CD4-positive, alpha-beta T cell (primary cell): ENCODE data around the gene PEX11A. TPM values are rescaled to one million over a fixed set of nuclear protein-coding genes. Genes with fewer than 3 reads are reported as not detected.
"Not testable (repeated sequence)": the region's sequence is repeated elsewhere in the genome, so short reads cannot be mapped to it uniquely, and the experiment has no call there.

ENCODE experiments used
- ATAC-seq: fragments of 200-7000 bp; cut with Tn5 transposase; one replicate; pipeline ENCODE4 v1.10.0; 2022; ENCODE audit warnings: mild to moderate bottlenecking; ENCODE audit not compliant: poor library complexity
- CTCF ChIA-PET: fragments of 350-600 bp; sonication (Branson Sonifier 250); formaldehyde crosslinking; loops from one replicate; lab custom pipeline; 2021; ENCODE audit warnings: antibody characterized with exemption, inconsistent platforms; lab: Charles Lee
- POLR2A ChIA-PET: fragments of 350-600 bp; sonication (Branson Sonifier 250); formaldehyde crosslinking; loops from one replicate; lab custom pipeline; 2021; ENCODE audit warnings: antibody characterized with exemption, inconsistent platforms; lab: Charles Lee
- DNase-seq, 14 experiments: peaks; one replicate each; pipeline ENCODE4 v3.0.0-alpha.2; 2013 to 2020; ENCODE audit warnings: mixed read lengths in 2 of 14
- H3K27ac ChIP-seq, 2 donors: one replicate each; pipeline versions ENCODE4 v1.5.1 to v1.7.0; 2013; ENCODE audit warnings: low read length in 2 of 2, low read depth in 1 of 2, mild to moderate bottlenecking in 1 of 2
- H3K27me3 ChIP-seq, 2 experiments: 1 replicate in 1 of 2; 2 replicates in 1 of 2; pipeline versions ENCODE4 v1.6.1 to v1.7.0; 2013; ENCODE audit warnings: low read length in 2 of 2, control low read depth in 1 of 2, mild to moderate bottlenecking in 1 of 2, moderate library complexity in 1 of 2; ENCODE audit not compliant: insufficient read depth in 2 of 2, control insufficient read depth in 1 of 2
- H3K36me3 ChIP-seq: one replicate; pipeline ENCODE4 v1.6.1; 2013; ENCODE audit warnings: low read length, control low read depth; ENCODE audit not compliant: insufficient read depth
- H3K4me1 ChIP-seq: one replicate; pipeline ENCODE4 v1.6.1; 2013; ENCODE audit warnings: low read length, control low read depth; ENCODE audit not compliant: insufficient read depth
- H3K4me3 ChIP-seq: one replicate; pipeline ENCODE4 v1.5.1; 2013; ENCODE audit warnings: mild to moderate bottlenecking, low read length, moderate library complexity
- H3K9me3 ChIP-seq, 2 experiments: 1 replicate in 1 of 2; 2 replicates in 1 of 2; pipeline versions ENCODE4 v1.6.1 to v1.7.0; 2013; ENCODE audit warnings: low read length in 2 of 2, mild to moderate bottlenecking in 2 of 2, control low read depth in 1 of 2, moderate library complexity in 1 of 2; ENCODE audit not compliant: control insufficient read depth in 1 of 2, insufficient read depth in 1 of 2
- H3K27ac Mint-ChIP-seq: one replicate; pipeline ENCODE4 v1.8.0; 2020; ENCODE audit warnings: mixed read lengths
- H3K27me3 Mint-ChIP-seq: one replicate; pipeline ENCODE4 v1.8.0; 2021; ENCODE audit warnings: mixed read lengths
- H3K36me3 Mint-ChIP-seq: one replicate; pipeline ENCODE4 v1.8.0; 2021; ENCODE audit warnings: low read depth, mixed read lengths
- H3K4me1 Mint-ChIP-seq: one replicate; pipeline ENCODE4 v1.8.0; 2021; ENCODE audit warnings: low read depth, mixed read lengths
- H3K4me3 Mint-ChIP-seq: one replicate; pipeline ENCODE4 v1.8.0; 2020; ENCODE audit warnings: mild to moderate bottlenecking, mixed read lengths
- H3K9me3 Mint-ChIP-seq: one replicate; pipeline ENCODE4 v1.8.0; 2020; ENCODE audit warnings: mixed read lengths
- CTCF ChIP-seq: fragments of 200-600 bp; IDR thresholded peaks from one replicate; pipeline ENCODE4 v1.8.0; 2022; ENCODE audit warnings: antibody characterized with exemption, mild to moderate bottlenecking
- intact Hi-C, 2 experiments: fragments of 100-400 bp; cut with DNase I in 1 of 2; cut with micrococcal nuclease in 1 of 2; formaldehyde crosslinking; loops; one replicate each; pipeline versions ENCODE4 v1.15.1 to v1.9.0; 2023 to 2025; cut with DNase I, micrococcal nuclease
- total RNA-seq, 174 experiments: library from RNA in 2 of 174; stranded (reverse) in 2 of 174; gene quantifications; one replicate each; pipeline ENCODE4 v1.2.3 and lab custom pipeline; 2021 to 2026

The PEX11A gene
- total RNA-seq, 2 experiments from 2014 or later = 0.22 TPM

- H3K27me3 Mint-ChIP-seq = peaks cover 21% of the 10 kb centered on the region
- no peaks in the 10 kb centered on the region for H3K36me3 Mint-ChIP-seq
- H3K9me3 Mint-ChIP-seq = no peaks in the 10 kb centered on the region
- H3K4me1 ChIP-seq = peaks cover 10% of the 10 kb centered on the region
- H3K9me3 ChIP-seq = no peaks in the 10 kb centered on the region
- H3K27ac ChIP-seq = no peak overlapping the region
- H3K27ac Mint-ChIP-seq = no peak overlapping the region
- ATAC-seq (no peak), DNase-seq (no peak)
- H3K4me1 Mint-ChIP-seq = peaks cover 6% of the 10 kb centered on the region
- no peaks in the 10 kb centered on the region for H3K27me3 ChIP-seq
- H3K4me3 ChIP-seq = no peak overlapping the region
- CTCF ChIA-PET = no interaction called here
- intact Hi-C loops = loop anchor here in 1 of 2 experiments (10.0 kb wide), 1 partner anchor 360 kb away; the partner anchor contains the start of gene POLG
- POLR2A ChIA-PET = no interaction called here
- no peak overlapping the region for H3K4me3 Mint-ChIP-seq
- no peak for TF ChIP-seq CTCF
- no peaks in the 10 kb centered on the region for H3K36me3 ChIP-seq
Measured at GRCh38 chr15:89695198-89695597, 4.6 kb upstream of the PEX11A start.

GRCh38 chr15:89693696-89694095, 3.1 kb upstream of the PEX11A start:
- DNase-seq = no peak
- Mint-ChIP-seq H3K4me1 (peaks cover 6% of the 10 kb centered on the region), H3K9me3 (no peaks in the 10 kb centered on the region), H3K36me3 (no peaks in the 10 kb centered on the region), H3K4me3 (no peak overlapping the region), H3K27ac (no peak overlapping the region), H3K27me3 (peaks cover 12% of the 10 kb centered on the region)
- ChIA-PET CTCF (no interaction called here), POLR2A (no interaction called here)
- Histone ChIP-seq H3K4me1 (peaks cover 17% of the 10 kb centered on the region), H3K27ac (no peak overlapping the region), H3K4me3 (no peak overlapping the region), H3K36me3 (no peaks in the 10 kb centered on the region), H3K9me3 (no peaks in the 10 kb centered on the region), H3K27me3 (no peaks in the 10 kb centered on the region)
- no peak for ATAC-seq
- TF ChIP-seq CTCF = no peak
- intact Hi-C loops = loop anchor here in 1 of 2 experiments (5.0 to 10.0 kb wide), 2 partner anchors 116 to 359 kb away; partner anchors contain the start of genes POLG and TICRR

GRCh38 chr15:89693091-89693490, 2.5 kb upstream of the PEX11A start:
- POLR2A ChIA-PET = no interaction called here
- no peaks in the 10 kb centered on the region for H3K36me3 ChIP-seq
- no peak overlapping the region for H3K4me3 ChIP-seq
- H3K27me3 Mint-ChIP-seq = peaks cover 12% of the 10 kb centered on the region
- no peak for TF ChIP-seq CTCF
- no peak overlapping the region for H3K27ac Mint-ChIP-seq
- CTCF ChIA-PET = interaction anchor here (0.6 kb wide), 1 partner anchor 457 kb away, joined by 3 read pairs; no protein-coding TSS in a partner anchor
- intact Hi-C loops = loop anchor here in 1 of 2 experiments (5.0 to 10.0 kb wide), 2 partner anchors 116 to 358 kb away; partner anchors contain the start of genes POLG and TICRR
- H3K4me1 ChIP-seq = peaks cover 17% of the 10 kb centered on the region
- no peaks in the 10 kb centered on the region for H3K9me3 Mint-ChIP-seq
- H3K4me3 Mint-ChIP-seq = peak overlapping the region; percentile 9
- peaks cover 6% of the 10 kb centered on the region for H3K4me1 Mint-ChIP-seq
- H3K27me3 ChIP-seq = no peaks in the 10 kb centered on the region
- ATAC-seq (no peak), DNase-seq (no peak)
- H3K36me3 Mint-ChIP-seq = no peaks in the 10 kb centered on the region
- H3K9me3 ChIP-seq = no peaks in the 10 kb centered on the region
- no peak overlapping the region for H3K27ac ChIP-seq

- H3K27me3 Mint-ChIP-seq, H3K9me3 ChIP-seq, H3K9me3 Mint-ChIP-seq, POLR2A ChIA-PET, H3K27me3 ChIP-seq, H3K27ac ChIP-seq, ATAC-seq, H3K4me1 Mint-ChIP-seq, H3K36me3 ChIP-seq, DNase-seq, CTCF ChIA-PET, H3K36me3 Mint-ChIP-seq: not testable (repeated sequence)
- peaks cover 17% of the 10 kb centered on the region for H3K4me1 ChIP-seq
- Mint-ChIP-seq H3K4me3 (peak overlapping the region; percentile 90), H3K27ac (peak overlapping the region; percentile 73)
- intact Hi-C loops = loop anchor here in 1 of 2 experiments (5.0 to 10.0 kb wide), 2 partner anchors 113 to 355 kb away; partner anchors contain the start of genes POLG and TICRR
- peak overlapping the region; percentile 98 for H3K4me3 ChIP-seq
Measured at GRCh38 chr15:89689930-89690275, 651 bp downstream of the PEX11A start.
